K562 (cell line): Measurements from ENCODE around the gene CD1E. TPM values are rescaled to one million over a fixed set of nuclear protein-coding genes. Genes with fewer than 3 reads are reported as not detected.

Experiments
- ATAC-seq: fragments of 200-7000 bp; cut with Tn5 transposase; 3 replicates; pipeline ENCODE4 v1.9.1; 2020; ENCODE audit warnings: moderate library complexity
- BruUV-seq: library from RNA; stranded (reverse); fragments of 400-500 nt; replicated peaks from 2 replicates; lab custom pipeline; 2021; lab: Mats Ljungman, UMichigan
- CTCF ChIA-PET: fragments of 300-600 bp; formaldehyde crosslinking; extraction: SDS; loops from one replicate; lab custom pipeline; 2021; ENCODE audit warnings: low intra/inter-chr PET ratio; lab: Yijun Ruan, JAX
- POLR2A ChIA-PET: fragments of 300-600, 350-650 bp; sonication (Branson Sonifier 250); formaldehyde crosslinking; extraction: SDS; loops from one replicate; lab custom pipeline; 2021; ENCODE audit warnings: antibody characterized with exemption, inconsistent platforms; lab: Yijun Ruan, JAX
- DNase-seq, 4 experiments: peaks; one replicate each; pipeline versions ENCODE4 v3.0.0 to v3.0.0-alpha.2; 2011 to 2018; ENCODE audit warnings: low spot score in 3 of 4, mixed read lengths in 3 of 4; ENCODE audit errors: extremely low read depth in 1 of 4
- FAIRE-seq: peaks from 2 replicates; lab custom pipeline; 2011; peaks lifted over from hg19 to GRCh38; lab: Jason Lieb, UNC
- H2AFZ ChIP-seq: 2 replicates; pipeline ENCODE4 v1.6.0; 2011; ENCODE audit warnings: low read depth, low read length, control low read depth, inconsistent platforms
- H3K27ac ChIP-seq: fragments of 200-600 bp; 3 replicates; pipeline ENCODE4 v1.8.0; 2011; ENCODE audit warnings: low read depth, mild to moderate bottlenecking, control low read depth, inconsistent platforms, low read length, moderate library complexity, mixed read lengths; ENCODE audit errors: extremely low read depth
- H3K27me3 ChIP-seq, 2 experiments: fragments of 300-600 bp in 1 of 2; 2 replicates in 1 of 2; 3 replicates in 1 of 2; pipeline versions ENCODE4 v1.6.0 to v1.8.0; 2011; ENCODE audit warnings: inconsistent platforms in 2 of 2, low read length in 2 of 2, mild to moderate bottlenecking in 1 of 2, mixed read lengths in 1 of 2, moderate library complexity in 1 of 2; ENCODE audit not compliant: control insufficient read depth in 2 of 2, insufficient read depth in 2 of 2
- H3K36me3 ChIP-seq: fragments of 300-600 bp; 3 replicates; pipeline ENCODE4 v1.8.0; 2011; ENCODE audit warnings: mild to moderate bottlenecking, low read length, inconsistent platforms; ENCODE audit not compliant: control insufficient read depth, insufficient read depth
- H3K4me1 ChIP-seq, 2 experiments: fragments of 200-600 bp in 1 of 2; replicated peaks in 1 of 2; 2 replicates in 1 of 2; 3 replicates in 1 of 2; pipeline versions ENCODE4 v1.5.1 to v1.8.0; 2011; ENCODE audit warnings: inconsistent platforms in 2 of 2, low read length in 2 of 2, mild to moderate bottlenecking in 1 of 2, mixed read lengths in 1 of 2, moderate library complexity in 1 of 2; ENCODE audit not compliant: control insufficient read depth in 2 of 2, insufficient read depth in 2 of 2
- H3K4me2 ChIP-seq: 2 replicates; pipeline ENCODE4 v1.6.1; 2011; ENCODE audit warnings: low read length, control low read depth, inconsistent platforms, mixed read lengths; ENCODE audit not compliant: insufficient read depth
- H3K4me3 ChIP-seq: fragments of 200-600 bp; sonication (generic), shearing (Covaris generic); 2 replicates; pipeline ENCODE4 v1.5.1; 2016; ENCODE audit warnings: control low read depth, inconsistent platforms
- H3K79me2 ChIP-seq: fragments of 200-600 bp; 3 replicates; pipeline ENCODE4 v1.8.0; 2011; ENCODE audit warnings: low read length, inconsistent platforms; ENCODE audit not compliant: control insufficient read depth, insufficient read depth
- H3K9ac ChIP-seq, 2 experiments: 2 replicates each; pipeline versions ENCODE4 v1.6.0 to v1.6.1; 2011; ENCODE audit warnings: low read depth in 2 of 2, low read length in 2 of 2, control low read depth in 1 of 2, inconsistent platforms in 1 of 2, mild to moderate bottlenecking in 1 of 2, mixed read lengths in 1 of 2; ENCODE audit not compliant: insufficient read depth in 1 of 2
- H3K9me1 ChIP-seq: one replicate; pipeline ENCODE4 v1.6.0; 2011; ENCODE audit warnings: inconsistent platforms, mild to moderate bottlenecking, low read length, moderate library complexity; ENCODE audit not compliant: control insufficient read depth, insufficient read depth
- H3K9me3 ChIP-seq: replicated peaks from 2 replicates; pipeline ENCODE4 v1.5.1; 2011; ENCODE audit warnings: low read depth, low read length, inconsistent platforms; ENCODE audit not compliant: control insufficient read depth, insufficient read depth
- H4K20me1 ChIP-seq: replicated peaks from 2 replicates; pipeline ENCODE4 v1.6.1; 2011; ENCODE audit warnings: low read length, inconsistent platforms, mixed read lengths; ENCODE audit not compliant: control insufficient read depth, insufficient read depth
- CC2D1A ChIP-seq: fragments of 450-650 bp; IDR thresholded peaks from 2 replicates; pipeline ENCODE4 v1.6.1; 2017; ENCODE audit warnings: mild to moderate bottlenecking
- ELF1 ChIP-seq: fragments of 200-800 bp; sonication (Bioruptor generic); IDR thresholded peaks from 2 replicates; pipeline ENCODE4 v1.6.1; 2016; ENCODE audit warnings: missing genetic modification characterization, missing compliant biosample characterization
- HOXB6 ChIP-seq: fragments of 250-450 bp; sonication (Bioruptor Pico); IDR thresholded peaks from 2 replicates; pipeline ENCODE4 v1.5.1; 2022; ENCODE audit warnings: mild to moderate bottlenecking, borderline replicate concordance
- MYNN ChIP-seq, 2 experiments: sonication (generic); formaldehyde crosslinking in 1 of 2; IDR thresholded peaks; 2 replicates each; pipeline versions ENCODE4 v1.5.0 to v1.6.1; 2016 to 2020; ENCODE audit warnings: antibody characterized with exemption in 1 of 2, missing genetic modification reagents in 1 of 2
- NCOA6 ChIP-seq: fragments of 450-650 bp; IDR thresholded peaks from 2 replicates; pipeline ENCODE4 v1.6.1; 2017; ENCODE audit warnings: mild to moderate bottlenecking
- PCBP1 ChIP-seq: fragments of 200-400 bp; formaldehyde crosslinking; IDR thresholded peaks from 2 replicates; pipeline ENCODE4 v1.6.1; 2018; ENCODE audit warnings: mild to moderate bottlenecking, low read depth, low read length; ENCODE audit not compliant: poor library complexity, severe bottlenecking
- PML ChIP-seq: IDR thresholded peaks from 2 replicates; pipeline ENCODE4 v1.6.1; 2012; ENCODE audit warnings: low read length, inconsistent platforms
- PTBP1 ChIP-seq: fragments of 200-400 bp; formaldehyde crosslinking; IDR thresholded peaks from 2 replicates; pipeline ENCODE4 v1.6.1; 2017; ENCODE audit warnings: low read depth, low read length
- THRA ChIP-seq: fragments of 450-650 bp; IDR thresholded peaks from 2 replicates; pipeline ENCODE4 v1.6.1; 2017; ENCODE audit warnings: mild to moderate bottlenecking, moderate library complexity
- ZBTB12 ChIP-seq: fragments of 250-450 bp; sonication (Bioruptor Pico); IDR thresholded peaks from 2 replicates; pipeline ENCODE4 v1.4.0; 2020
- ZKSCAN8 ChIP-seq: fragments of 200-800 bp; sonication (Bioruptor generic); IDR thresholded peaks from 2 replicates; pipeline ENCODE4 v1.6.1; 2016; ENCODE audit warnings: missing genetic modification characterization, missing compliant biosample characterization
- WGBS: fragments of 100-300 bp; shearing (Covaris generic); methylation state at CpG from one replicate; pipeline ENCODE4 v1.1.6; 2016; ENCODE audit warnings: low coverage, mixed read lengths; ENCODE audit not compliant: insufficient coverage; ENCODE audit errors: missing lambda C conversion rate; 5-methylcytosine and 5-hydroxymethylcytosine counted together
- in situ Hi-C: fragments of 300-500 bp; cut with MboI; formaldehyde crosslinking; loops from 4 replicates; pipeline ENCODE4 v1.15.0; 2018; ENCODE audit warnings: inconsistent platforms, mixed read lengths
- intact Hi-C: fragments of 100-400 bp; cut with micrococcal nuclease; formaldehyde crosslinking; loops from 2 replicates; pipeline ENCODE4 v1.14.2; 2022
- polyA plus RNA-seq, 8 experiments: library from polyadenylated mRNA; depleted of rRNA in 4 of 8; stranded (reverse) in 5 of 8; unstranded in 3 of 8; fragments of >200 nt; fragmentation: Nextera tagmentation in 2 of 8; fragmentation: Illumina TruSeq in 1 of 8; extraction: Ambion mirVana in 2 of 8; extraction: Trizol in 1 of 8; gene quantifications; 2 replicates each; pipeline versions ENCODE4 v1.2.1 to v1.2.3, GENCODE V29; 2011 to 2014; ENCODE audit warnings: inconsistent platforms in 1 of 8, missing spikeins in 1 of 8
- total RNA-seq, 7 experiments: library from RNA; depleted of rRNA in 6 of 7; stranded (reverse); fragments of >200 nt in 6 of 7; fragmentation: Illumina TruSeq in 2 of 7; extraction: Trizol in 2 of 7; gene quantifications; 2 replicates each; pipeline versions ENCODE4 v1.2.1 to v1.2.3, GENCODE V29; 2011 to 2021; ENCODE audit warnings: low replicate concordance in 1 of 7
- TF ChIP-seq, protein P1 (sequence below): sonication (generic); formaldehyde crosslinking; IDR thresholded peaks from 2 replicates; pipeline ENCODE4 v1.8.0; 2023; ENCODE audit warnings: mild to moderate bottlenecking, missing genetic modification reagents

The CD1E gene
- total and polyA plus RNA-seq, 9 of the 15 experiments (the other 6 are each of a cell fraction or from before 2014, with no cell fraction given), result not detected

GRCh38 chr1:158362941-158363340, 9.2 kb downstream of the CD1E start:
- POLR2A ChIA-PET, result no interaction called here
- H3K4me3 ChIP-seq, result no peak overlapping the region
- BruUV-seq, result no TSS peak
- in situ Hi-C loops (no loop called here), intact Hi-C loops (no loop called here)
- no peak overlapping the region for H2AFZ ChIP-seq
- H3K79me2 ChIP-seq, result no peaks in the 10 kb centered on the region
- no peaks in the 10 kb centered on the region for H3K27me3 ChIP-seq
- FAIRE-seq (no peak), ATAC-seq (no peak), DNase-seq (no peak)
- no peaks in the 10 kb centered on the region for H4K20me1 ChIP-seq
- H3K9me3 ChIP-seq, result no peaks in the 10 kb centered on the region
- TF ChIP-seq PTBP1 (no peak), ZKSCAN8 (no peak), HOXB6 (no peak), THRA (no peak), PCBP1 (no peak), ZBTB12 (CRISPR knock-in tag) (no peak), ELF1 (tag) (no peak), PML (no peak), CC2D1A (no peak), MYNN (IDR thresholded peaks at IDR 0.05) (no peak), MYNN (CRISPR knock-in tag; IDR thresholded peaks at IDR 0.05) (no peak), NCOA6 (no peak)
- TF ChIP-seq, protein P1, sequence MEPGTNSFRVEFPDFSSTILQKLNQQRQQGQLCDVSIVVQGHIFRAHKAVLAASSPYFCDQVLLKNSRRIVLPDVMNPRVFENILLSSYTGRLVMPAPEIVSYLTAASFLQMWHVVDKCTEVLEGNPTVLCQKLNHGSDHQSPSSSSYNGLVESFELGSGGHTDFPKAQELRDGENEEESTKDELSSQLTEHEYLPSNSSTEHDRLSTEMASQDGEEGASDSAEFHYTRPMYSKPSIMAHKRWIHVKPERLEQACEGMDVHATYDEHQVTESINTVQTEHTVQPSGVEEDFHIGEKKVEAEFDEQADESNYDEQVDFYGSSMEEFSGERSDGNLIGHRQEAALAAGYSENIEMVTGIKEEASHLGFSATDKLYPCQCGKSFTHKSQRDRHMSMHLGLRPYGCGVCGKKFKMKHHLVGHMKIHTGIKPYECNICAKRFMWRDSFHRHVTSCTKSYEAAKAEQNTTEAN (CRISPR knock-in tag), result no peak
- no peak overlapping the region for H3K27ac ChIP-seq
- 0% methylated on average over 1 of the region's 1 CpG for WGBS
- H3K4me2 ChIP-seq, result no peak overlapping the region
- CTCF ChIA-PET, result no interaction called here
- H3K9me1 ChIP-seq, result no peaks in the 10 kb centered on the region
- no peak overlapping the region for H3K9ac ChIP-seq
- H3K4me1 ChIP-seq, result no peaks in the 10 kb centered on the region
- no peaks in the 10 kb centered on the region for H3K36me3 ChIP-seq
